NCI-H1436 treated with DMSO at 0.1 percent for 48 hours (cell line): ENCODE data around the gene GPBAR1.

Source experiments
- DNase-seq: peaks from one replicate; lab custom pipeline; 2025; lab: John Stamatoyannopoulos, UW

The GPBAR1 gene

DNA sequence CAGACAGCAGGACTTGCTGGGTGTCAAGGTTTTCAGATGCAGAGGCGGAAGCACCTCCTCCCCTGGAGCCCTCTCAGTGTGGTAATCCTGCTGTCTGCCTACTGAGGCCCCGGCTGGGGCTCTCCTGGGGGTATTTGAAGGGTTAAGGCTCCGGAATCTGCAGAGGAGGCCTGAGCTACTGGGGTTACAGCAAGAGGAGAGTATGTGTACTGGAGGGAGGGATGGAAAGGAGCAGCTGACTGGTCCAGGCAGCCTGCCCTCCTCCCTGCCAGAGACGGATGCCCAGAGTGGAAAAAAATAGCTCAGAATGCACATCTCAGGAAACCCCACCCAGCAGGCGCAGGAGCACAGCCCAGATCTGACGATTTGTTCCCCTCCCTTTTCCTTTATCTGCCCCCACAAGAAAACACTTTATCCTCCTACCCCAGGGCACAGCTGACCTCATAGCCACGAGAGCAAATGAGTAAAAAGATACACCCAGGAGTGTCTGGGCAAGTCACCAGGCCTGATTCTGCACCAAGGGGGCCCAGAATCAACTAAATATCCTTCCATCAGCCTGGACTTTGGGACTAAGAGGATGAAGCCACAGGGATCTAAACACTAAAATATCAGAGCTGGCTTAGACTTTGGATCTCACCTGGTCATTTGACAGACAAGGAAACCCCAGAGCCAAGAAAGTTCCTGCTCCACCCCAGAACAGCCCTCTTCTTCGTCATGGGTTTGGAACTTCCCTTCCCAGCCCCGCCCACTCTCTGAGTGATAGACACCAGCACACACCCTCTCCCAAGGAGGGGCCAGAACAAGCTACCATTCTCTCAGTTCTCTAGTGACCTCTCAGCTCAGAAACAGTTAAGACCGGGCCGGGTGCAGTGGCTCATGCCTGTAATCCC is 26.0 kb downstream of the GPBAR1 start:
- DNase-seq = no peak

DNA sequence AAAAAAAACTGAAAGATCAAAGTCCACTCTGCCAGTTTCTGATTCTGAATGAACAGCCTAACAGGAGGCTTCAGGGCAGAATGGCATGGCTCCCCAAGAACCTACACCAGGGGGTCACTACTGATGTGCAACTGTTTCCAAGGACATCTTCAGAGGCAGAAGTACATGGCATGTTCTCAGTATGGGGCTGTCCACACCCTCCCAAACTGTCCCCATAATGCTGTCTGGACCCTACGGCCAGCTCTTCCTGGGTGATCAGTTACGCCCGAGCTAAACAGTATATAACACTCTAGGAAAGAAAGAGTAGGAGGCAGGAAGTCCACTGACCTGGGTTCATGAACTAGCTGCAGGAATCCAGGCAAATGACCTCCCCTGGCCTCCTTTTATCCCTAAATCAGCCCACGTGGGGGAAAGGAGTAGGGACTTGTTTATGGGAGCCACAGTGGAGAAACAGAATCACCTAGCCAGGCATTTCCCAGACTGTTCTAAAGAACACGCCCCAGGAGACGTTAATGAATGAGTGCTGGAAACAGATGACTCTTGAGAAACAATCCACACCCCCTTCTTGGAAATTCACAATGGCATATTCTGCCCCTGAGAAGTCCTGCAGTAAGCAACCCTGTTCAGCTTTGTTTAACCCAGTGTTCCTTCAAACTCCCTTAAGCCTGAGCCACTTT is 29.0 kb downstream of the GPBAR1 start:
- DNase-seq = no peak

DNA sequence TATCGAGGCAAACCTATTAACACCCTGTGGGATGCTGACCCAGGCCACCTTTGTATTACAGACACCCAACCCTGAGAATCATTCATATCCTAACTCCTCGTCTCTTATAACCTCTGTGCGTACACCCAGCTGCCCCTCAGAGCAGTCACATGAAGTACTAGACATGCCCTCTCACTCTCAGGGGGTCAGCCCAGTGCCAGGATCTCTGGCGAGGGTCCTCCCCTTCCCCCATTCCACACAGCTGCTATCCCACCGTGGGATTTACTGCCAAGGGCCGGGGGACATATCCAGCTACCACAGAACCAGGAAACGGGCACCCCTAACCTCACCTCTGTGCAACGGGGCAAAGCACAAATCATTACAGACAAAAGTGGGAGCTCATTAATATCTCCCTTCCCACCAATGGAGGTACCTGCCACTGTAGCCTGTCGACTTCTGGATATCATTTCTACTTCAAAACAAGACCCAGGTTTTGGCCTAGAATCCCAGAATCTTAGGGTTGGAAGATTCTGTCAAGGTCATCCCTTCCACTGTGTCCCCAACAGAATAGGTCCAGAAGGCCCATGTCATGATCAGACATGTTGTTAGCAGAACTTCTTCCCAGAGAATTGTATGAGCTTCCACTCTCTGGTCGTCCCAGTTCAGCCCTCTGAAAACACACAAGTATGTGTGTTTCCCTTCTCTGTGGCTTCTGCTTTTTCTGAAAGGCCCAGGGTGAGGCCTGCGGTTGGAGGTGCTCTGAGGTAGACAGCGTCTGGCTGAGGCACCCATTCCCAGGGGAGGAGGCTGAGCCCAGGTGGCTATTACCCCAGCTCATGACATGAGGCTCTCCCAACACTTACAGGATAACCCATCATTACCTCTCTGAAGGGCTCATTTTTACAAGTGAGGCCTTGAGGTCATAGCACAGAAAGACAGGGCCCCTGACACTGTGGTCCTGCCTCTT is 29.8 kb downstream of the GPBAR1 start:
- no peak for DNase-seq

DNA sequence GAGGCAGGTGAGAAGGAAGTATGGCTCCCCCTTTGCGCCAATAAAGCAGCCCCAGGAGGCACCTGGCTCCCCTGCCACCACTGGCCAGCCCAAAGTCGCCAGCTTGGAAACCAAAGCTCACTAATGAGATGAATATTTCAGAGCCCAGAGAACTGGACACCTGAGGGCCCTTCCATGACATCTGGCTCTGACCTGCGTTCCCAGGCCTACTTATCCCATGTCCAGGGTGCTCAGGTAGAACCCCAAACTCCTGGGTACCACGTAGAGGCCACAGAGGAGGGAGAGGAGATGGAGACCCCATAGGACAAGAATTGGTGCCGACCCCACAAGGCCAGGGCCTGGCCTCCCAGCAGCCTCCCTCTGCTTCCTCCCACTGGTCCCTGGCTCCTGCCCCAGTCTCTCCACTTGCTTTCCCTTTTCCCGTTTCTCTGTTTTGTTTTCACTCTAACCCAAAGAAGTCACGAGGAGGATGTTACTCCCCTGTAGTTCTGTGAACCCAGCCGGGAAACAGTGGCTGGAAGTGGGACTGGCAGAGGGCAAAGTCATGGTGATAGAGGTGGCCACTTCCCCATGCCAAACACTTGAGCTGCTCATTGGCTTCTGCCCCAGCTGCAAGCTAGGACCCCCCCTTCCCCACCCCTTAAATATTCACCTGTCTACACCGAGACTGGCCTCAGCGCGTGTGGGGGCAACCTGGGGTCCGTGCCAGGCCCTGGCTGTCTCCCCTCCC is 30.7 kb downstream of the GPBAR1 start:
- no peak for DNase-seq

DNA sequence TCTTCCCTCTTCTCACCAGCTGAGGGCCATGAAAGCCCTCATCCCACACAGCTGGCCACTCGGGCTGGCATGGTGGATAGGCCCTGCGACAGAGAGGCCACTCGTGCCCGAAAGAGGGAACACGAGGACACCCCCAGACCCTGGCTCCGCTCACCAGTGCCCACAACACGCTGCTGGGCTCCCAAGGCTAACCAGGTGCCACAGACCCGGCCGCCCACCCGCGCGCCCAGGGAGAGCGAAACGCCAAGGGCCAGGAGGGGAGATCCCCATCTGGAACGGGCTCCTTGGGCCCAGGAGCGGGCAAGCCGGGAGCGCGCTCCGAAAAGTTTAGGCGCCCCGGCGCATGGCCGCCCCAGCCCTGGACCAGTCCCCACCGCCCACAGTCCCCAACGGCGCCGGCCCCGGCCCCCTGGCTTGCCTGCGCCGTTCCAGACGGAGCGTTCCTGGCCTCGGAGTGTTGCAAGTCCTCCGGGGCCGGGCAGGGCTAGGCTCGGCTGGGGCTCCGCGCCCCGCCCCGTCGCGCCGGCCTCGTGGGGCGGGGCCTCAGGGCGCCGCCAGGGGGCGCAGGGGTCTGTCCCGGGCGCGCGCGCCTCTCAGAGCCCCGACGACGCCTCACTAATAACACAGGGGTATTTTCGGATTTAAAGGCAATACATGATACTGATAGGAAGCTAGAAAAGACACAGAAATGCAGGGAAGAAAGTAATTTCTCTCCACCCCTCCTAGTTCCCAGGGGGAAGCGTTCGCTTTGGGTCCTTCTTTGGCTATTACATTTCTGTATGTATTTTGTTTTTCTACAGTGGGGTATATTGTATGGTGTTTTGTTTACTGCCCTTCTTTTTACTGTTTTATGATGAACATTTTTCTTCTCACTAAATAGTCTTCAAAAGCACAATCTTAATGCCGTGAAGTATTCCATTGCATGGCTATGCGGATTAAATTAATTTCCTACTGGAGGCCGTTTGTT is 31.5 kb downstream of the GPBAR1 start, which contains the start of gene TMBIM1:
TSS of gene TMBIM1 (minus strand) at position 456 of the 967 bp plus-strand sequence. CDS start 10,362 bp downstream, outside the sequence.
- no peak for DNase-seq

DNA sequence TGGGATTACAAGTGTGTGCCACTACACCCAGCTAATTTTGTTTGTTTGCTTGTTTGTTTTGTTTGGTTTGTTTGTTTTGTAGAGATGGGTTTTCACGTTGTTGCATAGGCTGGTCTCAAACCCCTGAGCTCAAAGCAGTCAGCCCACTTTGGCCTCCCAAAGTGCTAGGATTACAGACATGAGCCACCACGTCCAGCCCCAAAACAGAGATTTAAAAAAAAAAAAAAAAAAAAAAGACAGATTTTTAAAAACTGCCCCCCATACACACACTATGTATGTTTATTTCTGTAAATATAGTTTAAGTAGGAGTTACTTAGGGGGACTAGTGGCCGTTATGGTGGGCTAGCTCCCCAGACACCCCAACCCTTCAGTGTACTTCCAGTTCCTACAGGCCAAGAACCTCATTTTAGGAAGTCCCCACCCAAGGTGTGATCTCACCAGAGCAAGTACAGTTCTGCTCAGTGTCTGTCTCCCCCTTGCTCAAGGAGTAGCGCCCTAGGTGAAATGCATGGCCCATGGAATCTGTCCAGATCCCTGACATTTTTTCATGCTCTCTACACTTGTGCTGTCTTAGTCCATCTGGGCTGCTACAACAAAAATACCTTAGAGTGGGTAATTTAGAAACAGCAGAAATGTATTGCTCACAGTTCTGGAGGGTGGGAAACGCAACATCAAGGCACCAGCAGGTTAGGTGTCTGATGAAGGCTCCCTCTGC is 33.1 kb downstream of the GPBAR1 start:
- DNase-seq = no peak

DNA sequence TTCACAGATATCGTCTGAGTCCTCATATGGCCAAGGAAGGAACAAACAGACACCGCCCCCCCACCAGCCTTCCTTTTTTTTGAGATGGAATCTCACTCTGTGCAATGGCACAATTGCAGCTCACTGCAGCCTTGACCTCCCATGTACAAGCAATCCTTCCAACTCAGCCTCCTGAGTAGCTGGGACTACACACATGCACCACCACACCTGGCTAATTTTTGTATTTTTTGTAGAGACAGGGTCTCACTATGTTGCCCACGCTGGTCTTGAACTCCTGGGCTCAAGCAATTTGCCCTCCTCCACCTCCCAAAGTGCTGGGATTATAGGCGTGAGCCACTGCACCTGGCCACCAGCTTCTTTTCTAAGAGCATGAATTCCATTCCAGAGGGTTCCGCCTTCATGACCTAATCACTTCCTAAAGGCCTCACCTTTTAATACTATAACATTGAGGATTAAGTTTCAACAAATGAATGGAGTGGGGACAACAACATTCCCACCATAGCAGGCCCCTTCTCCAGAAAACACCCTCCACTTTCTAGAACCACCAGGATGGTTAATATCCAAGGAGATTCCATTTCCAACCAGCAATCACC is 33.7 kb downstream of the GPBAR1 start:
- no peak for DNase-seq

DNA sequence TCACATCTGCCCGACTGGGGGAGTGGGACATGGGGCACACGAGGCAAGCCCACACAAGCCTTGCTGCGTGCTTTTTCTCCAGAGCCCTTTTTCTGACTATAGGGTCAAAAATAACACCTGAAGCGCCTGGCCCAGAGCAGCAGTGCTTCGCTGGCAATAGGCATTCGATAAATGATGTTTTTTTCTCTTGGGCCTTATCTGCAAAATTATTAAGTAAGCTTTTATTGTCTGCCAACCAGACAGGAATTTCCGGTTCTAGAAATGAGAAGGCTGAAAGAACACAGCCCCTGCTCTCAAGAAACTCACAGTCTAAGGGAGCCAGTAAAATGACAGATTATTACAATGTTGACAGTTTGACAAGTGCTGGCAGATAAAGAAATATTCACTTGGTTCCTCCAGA is 34.2 kb downstream of the GPBAR1 start:
- no peak for DNase-seq

DNA sequence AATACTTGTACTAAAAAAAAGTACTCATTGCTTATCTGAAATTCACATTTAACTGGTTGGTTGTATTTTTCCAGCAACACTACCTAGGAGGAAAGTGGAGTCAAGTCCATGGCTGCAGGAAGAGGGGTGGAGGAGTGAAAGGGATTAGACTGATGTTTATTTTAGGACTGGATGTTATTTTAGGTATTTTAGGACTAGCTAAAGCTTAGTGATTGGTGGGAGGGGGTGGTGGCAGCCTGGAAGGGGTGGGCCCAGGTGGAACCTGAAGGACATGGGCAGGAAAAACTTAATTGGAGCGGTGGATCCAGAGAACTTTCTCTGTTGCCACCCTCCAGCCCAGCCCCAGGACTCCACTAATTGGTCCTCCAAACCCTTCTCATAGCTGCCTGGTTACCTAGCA is 35.4 kb downstream of the GPBAR1 start:
- DNase-seq = no peak

DNA sequence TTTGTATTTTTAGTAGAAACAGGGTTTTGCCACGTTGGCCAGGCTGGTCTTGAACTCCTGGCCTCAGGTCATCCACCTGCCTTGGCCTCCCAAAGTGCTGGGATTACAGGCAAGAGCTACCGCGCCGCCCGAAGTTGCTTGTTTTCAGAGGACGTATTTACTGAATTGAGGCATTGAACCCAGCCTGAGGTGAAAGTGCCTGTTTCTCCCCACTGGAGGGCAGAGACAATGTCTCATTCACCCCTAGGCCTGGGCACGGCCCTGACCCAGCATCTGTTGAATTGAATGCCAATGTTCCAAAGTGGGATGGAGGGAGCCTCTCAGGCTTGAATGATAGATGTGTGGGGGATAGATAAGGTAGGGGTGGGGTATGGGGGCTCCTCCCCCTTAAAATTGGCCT is 36.0 kb downstream of the GPBAR1 start:
- DNase-seq = no peak

DNA sequence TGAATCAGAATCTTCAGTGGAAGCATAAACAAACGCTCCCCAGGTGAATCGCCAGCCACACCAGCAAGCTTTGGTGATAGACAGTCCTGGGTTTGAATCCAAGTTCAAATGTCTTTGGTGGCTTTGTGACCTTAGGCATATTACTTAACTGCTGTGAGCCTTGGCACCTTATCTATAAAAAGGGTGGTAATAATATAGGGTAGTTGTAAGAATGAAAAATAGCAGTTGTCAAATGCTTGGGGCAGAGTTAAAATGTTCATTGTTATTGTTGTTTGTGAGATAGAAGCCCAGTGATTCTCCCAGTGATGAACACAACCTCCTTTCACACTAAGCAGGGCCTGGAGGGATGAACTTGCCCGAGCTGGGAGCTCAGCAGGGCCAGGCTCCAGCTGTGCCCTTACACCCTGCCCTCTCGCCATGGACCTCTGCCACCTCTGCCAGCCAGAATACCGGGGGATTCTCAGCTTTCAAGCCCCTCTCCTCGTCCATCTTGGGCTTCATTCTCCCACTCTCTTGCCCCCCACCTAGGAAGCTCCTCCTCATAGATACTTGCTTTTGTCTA is 37.6 kb downstream of the GPBAR1 start:
- no peak for DNase-seq

DNA sequence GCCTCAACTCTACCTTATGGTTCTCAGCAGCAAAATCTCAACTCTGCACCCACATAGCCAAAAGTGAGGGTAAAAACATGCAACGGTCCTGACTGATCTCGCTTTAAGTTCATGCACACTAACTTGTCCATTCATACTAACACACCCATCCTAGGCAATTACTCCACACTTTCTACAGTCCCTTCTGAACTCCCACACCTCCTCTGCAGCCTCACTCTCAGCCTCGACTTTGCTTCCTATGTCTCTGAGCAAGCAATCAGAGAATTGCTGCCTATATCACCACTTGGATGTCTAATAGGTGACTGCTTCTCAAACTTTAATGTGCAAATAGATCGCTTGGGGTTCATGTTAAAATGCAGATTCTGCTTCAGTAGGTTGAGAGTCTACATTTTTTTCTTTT is 39.3 kb downstream of the GPBAR1 start:
- DNase-seq = no peak

DNA sequence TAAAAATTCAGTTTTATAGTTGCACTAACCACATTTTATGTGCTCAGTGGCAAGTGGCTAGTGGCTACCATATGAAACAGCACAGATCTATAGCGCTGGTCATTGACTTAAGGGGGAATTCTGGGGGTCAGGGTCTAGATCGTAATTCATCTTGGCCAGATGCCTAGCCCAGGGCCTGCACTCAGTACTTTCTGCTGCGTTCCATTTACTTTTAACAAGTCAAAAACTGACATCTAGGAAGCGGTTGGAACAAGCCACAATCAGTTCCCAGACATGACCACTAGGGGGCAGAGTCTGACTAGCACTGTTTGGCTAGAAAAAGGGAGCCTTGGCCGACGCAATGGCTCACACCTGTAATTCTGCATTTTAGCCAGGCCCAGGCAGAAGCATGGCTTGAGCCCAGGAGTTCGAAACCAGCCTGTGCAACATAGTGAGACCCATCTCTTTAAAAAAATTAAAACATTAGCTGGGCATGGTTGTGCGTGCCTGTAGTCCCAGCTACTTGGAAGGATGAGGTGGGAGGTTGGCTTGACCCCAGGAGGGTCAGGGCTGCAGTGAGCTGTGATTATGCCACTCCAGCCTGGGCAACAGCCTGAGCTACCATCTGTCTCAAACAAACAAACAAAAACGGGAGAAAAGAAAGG is 40.5 kb downstream of the GPBAR1 start:
- DNase-seq = peak; percentile 32

DNA sequence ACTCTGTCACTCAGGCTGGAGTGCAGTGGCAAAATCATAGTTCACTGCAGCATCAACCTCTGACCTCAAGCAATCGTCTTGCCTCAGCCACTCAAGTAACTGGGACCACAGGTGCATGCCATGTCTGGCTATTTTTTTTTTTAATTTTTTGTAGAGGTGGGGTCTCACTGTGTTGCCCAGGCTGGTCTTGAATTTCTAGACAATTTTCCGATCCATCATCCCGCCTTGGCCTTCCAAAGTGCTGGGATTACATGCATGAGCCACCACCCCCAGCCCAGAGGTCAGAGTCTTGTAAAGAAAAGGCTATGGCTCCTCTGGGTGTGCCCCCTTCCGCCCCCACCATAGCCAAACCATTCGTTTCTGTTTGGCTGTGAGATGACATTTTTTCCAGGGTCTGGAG is 44.6 kb downstream of the GPBAR1 start:
- no peak for DNase-seq

DNA sequence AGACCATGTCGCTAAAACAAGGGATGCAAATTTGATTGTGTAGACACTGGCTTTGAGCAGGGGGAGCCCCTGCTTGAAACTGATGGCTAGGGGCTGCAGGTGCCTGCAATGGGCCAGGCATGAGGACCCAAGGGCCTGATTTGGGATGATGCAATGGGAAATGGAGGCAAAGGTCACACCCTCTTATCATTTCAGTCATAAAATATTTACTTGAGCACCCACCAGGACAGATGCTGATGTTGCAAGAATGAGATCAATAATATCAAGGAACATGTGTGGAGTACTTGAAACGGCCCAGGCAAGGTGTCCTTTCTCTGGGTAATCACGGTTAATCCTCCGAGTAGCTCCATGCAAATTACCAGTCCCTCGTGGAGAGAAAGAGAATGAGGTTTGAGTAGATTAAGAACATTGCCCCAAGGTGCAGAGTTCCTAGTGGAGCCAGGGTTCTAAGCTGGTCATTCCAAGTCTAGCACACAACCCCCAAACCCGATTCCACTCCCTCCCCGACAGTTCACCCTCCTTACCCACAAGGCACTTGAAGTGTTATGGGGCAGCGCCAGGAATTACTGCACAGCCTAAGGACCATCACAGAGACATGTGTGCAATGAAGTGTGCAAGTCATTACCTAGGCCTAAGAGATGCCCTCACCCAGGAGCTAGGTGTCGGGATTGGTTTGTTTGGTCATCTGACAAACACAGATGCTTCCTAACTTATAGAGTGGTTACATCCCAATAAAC is 45.5 kb downstream of the GPBAR1 start:
- DNase-seq = no peak

DNA sequence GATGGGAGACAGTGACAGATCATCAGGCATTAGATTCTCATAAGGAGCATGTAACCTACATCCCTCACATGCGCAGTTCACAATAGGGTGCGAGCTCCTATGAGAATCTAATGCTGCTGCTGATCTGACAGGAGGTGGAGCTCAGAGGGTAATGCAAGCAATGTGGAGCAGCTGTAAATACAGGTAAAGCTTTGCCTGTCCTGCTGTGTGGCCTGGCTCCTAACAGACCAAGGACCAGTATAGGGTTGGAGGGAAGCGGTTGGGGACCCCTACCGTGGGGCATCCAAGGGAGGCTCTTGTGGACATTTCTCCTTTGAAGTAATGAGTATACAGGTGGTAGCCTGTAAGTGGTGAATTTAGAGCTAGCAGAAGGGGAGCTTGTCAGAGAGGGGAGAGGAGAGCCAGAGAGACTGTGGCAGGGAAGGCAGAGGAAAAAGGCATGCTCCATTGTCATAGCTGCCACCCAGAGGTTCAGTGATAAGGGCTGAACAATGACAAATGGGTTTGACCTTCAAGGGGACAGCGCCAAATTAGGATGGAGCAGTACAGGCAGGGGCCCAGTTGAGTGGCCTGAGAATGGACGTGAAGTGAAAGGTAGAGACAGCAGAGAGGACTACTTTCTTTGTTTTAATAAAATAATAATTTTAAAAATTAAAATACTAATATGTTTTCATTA is 46.7 kb downstream of the GPBAR1 start:
- DNase-seq = no peak
